H9 (cell line): ENCODE results near the gene FAM193A. TPM values are rescaled to one million over a fixed set of nuclear protein-coding genes. Genes with fewer than 3 reads are reported as not detected.

Experiments
- DNase-seq: peaks from one replicate; pipeline ENCODE4 v3.0.0-alpha.2; 2017
- H2AFZ ChIP-seq: one replicate; pipeline ENCODE4 v1.6.1; 2013; ENCODE audit warnings: mild to moderate bottlenecking, low read length, control low read depth, moderate library complexity
- H2AK5ac ChIP-seq: 2 replicates; pipeline ENCODE4 v1.6.1; 2013; ENCODE audit warnings: low read length, control low read depth, mixed read lengths; ENCODE audit not compliant: insufficient read length
- H2BK120ac ChIP-seq: one replicate; pipeline ENCODE4 v1.6.1; 2013; ENCODE audit warnings: low read depth, mild to moderate bottlenecking, low read length, control low read depth, inconsistent platforms; ENCODE audit not compliant: poor library complexity, severe bottlenecking
- H2BK12ac ChIP-seq: 2 replicates; pipeline ENCODE4 v1.6.1; 2013; ENCODE audit warnings: low read length, control low read depth, mixed read lengths, low read depth; ENCODE audit not compliant: insufficient read length
- H2BK15ac ChIP-seq: 2 replicates; pipeline ENCODE4 v1.6.1; 2013; ENCODE audit warnings: low read depth, low read length, control low read depth
- H2BK20ac ChIP-seq: one replicate; pipeline ENCODE4 v1.6.1; 2013; ENCODE audit warnings: low read depth, mild to moderate bottlenecking, low read length, control low read depth, inconsistent platforms; ENCODE audit not compliant: poor library complexity, severe bottlenecking
- H2BK5ac ChIP-seq: 2 replicates; pipeline ENCODE4 v1.6.1; 2013; ENCODE audit warnings: low read length, control low read depth, mixed read lengths; ENCODE audit not compliant: insufficient read length
- H3K14ac ChIP-seq: 2 replicates; pipeline ENCODE4 v1.6.1; 2013; ENCODE audit warnings: low read length, control low read depth; ENCODE audit not compliant: insufficient read depth
- H3K18ac ChIP-seq: 2 replicates; pipeline ENCODE4 v1.6.1; 2013; ENCODE audit warnings: low read depth, mild to moderate bottlenecking, mixed read lengths, low read length, control low read depth; ENCODE audit not compliant: insufficient read length
- H3K23ac ChIP-seq: 2 replicates; pipeline ENCODE4 v1.6.1; 2013; ENCODE audit warnings: low read length, control low read depth, mixed read lengths, low read depth; ENCODE audit not compliant: insufficient read length
- H3K23me2 ChIP-seq: 2 replicates; pipeline ENCODE4 v1.6.1; 2013; ENCODE audit warnings: low read depth, mild to moderate bottlenecking, mixed read lengths, low read length, control low read depth; ENCODE audit not compliant: insufficient read length, poor library complexity, severe bottlenecking
- H3K27ac ChIP-seq: 2 replicates; pipeline ENCODE4 v1.5.1; 2013; ENCODE audit warnings: low read length, control low read depth, mixed read lengths, low read depth; ENCODE audit not compliant: insufficient read length
- H3K27me3 ChIP-seq: 2 replicates; pipeline ENCODE4 v1.6.1; 2013; ENCODE audit warnings: low read length, control low read depth, inconsistent platforms; ENCODE audit not compliant: insufficient read depth
- H3K4ac ChIP-seq: 2 replicates; pipeline ENCODE4 v1.6.1; 2013; ENCODE audit warnings: low read depth, mild to moderate bottlenecking, control low read depth, inconsistent platforms, low read length, moderate library complexity
- H3K4me1 ChIP-seq: 2 replicates; pipeline ENCODE4 v1.6.1; 2013; ENCODE audit warnings: low read length, control low read depth, inconsistent platforms; ENCODE audit not compliant: insufficient read depth
- H3K4me2 ChIP-seq: 2 replicates; pipeline ENCODE4 v1.6.1; 2013; ENCODE audit warnings: low read length, control low read depth, mixed read lengths; ENCODE audit not compliant: insufficient read length, insufficient read depth
- H3K56ac ChIP-seq: 2 replicates; pipeline ENCODE4 v1.6.1; 2013; ENCODE audit warnings: low read depth, mild to moderate bottlenecking, mixed read lengths, low read length, control low read depth; ENCODE audit not compliant: insufficient read length
- H3K79me1 ChIP-seq: 2 replicates; pipeline ENCODE4 v1.6.1; 2013; ENCODE audit warnings: low read depth, mild to moderate bottlenecking, moderate library complexity, low read length, control low read depth, inconsistent platforms; ENCODE audit not compliant: insufficient read depth, poor library complexity, severe bottlenecking
- H3K79me2 ChIP-seq: 2 replicates; pipeline ENCODE4 v1.6.1; 2013; ENCODE audit warnings: low read length, control low read depth, inconsistent platforms; ENCODE audit not compliant: insufficient read depth
- H3K9ac ChIP-seq: 2 replicates; pipeline ENCODE4 v1.6.1; 2013; ENCODE audit warnings: low read length, control low read depth, mixed read lengths; ENCODE audit not compliant: insufficient read length; ENCODE audit errors: extremely low read depth
- H3K9me3 ChIP-seq: one replicate; pipeline ENCODE4 v1.6.1; 2013; ENCODE audit warnings: low read depth, low read length, inconsistent platforms; ENCODE audit not compliant: control insufficient read depth
- H3T11ph ChIP-seq: one replicate; pipeline ENCODE4 v1.6.1; 2013; ENCODE audit warnings: mild to moderate bottlenecking, low read length, control low read depth, inconsistent platforms
- H4K20me1 ChIP-seq: one replicate; pipeline ENCODE4 v1.6.1; 2013; ENCODE audit not compliant: control insufficient read depth, insufficient read length, insufficient read depth
- H4K5ac ChIP-seq: 2 replicates; pipeline ENCODE4 v1.6.1; 2013; ENCODE audit warnings: low read depth, mild to moderate bottlenecking, mixed read lengths, low read length, control low read depth; ENCODE audit not compliant: insufficient read length
- H4K8ac ChIP-seq: replicated peaks from 2 replicates; pipeline ENCODE4 v1.6.1; 2013; ENCODE audit warnings: low read length, control low read depth, mixed read lengths, low read depth; ENCODE audit not compliant: insufficient read length
- H4K91ac ChIP-seq: 2 replicates; pipeline ENCODE4 v1.6.1; 2013; ENCODE audit warnings: low read depth, mild to moderate bottlenecking, moderate library complexity, mixed read lengths, low read length, control low read depth; ENCODE audit not compliant: insufficient read length
- H3K27ac Mint-ChIP-seq, 3 experiments: 2 replicates in 2 of 3; 3 replicates in 1 of 3; pipeline ENCODE4 v1.8.0; 2020 to 2021; ENCODE audit warnings: mixed read lengths in 3 of 3, mild to moderate bottlenecking in 1 of 3, moderate library complexity in 1 of 3
- H3K27me3 Mint-ChIP-seq: 2 replicates; pipeline ENCODE4 v1.8.0; 2021; ENCODE audit warnings: low read depth, mild to moderate bottlenecking, moderate library complexity, mixed read lengths
- H3K36me3 Mint-ChIP-seq, 3 experiments: 2 replicates in 2 of 3; 3 replicates in 1 of 3; pipeline ENCODE4 v1.8.0; 2020 to 2021; ENCODE audit warnings: low read depth in 3 of 3, mixed read lengths in 3 of 3; ENCODE audit not compliant: insufficient read depth in 1 of 3
- H3K4me1 Mint-ChIP-seq, 2 experiments: 2 replicates each; pipeline ENCODE4 v1.8.0; 2020; ENCODE audit warnings: mixed read lengths in 2 of 2
- H3K4me3 Mint-ChIP-seq, 2 experiments: 2 replicates in 1 of 2; 3 replicates in 1 of 2; pipeline ENCODE4 v1.8.0; 2020 to 2021; ENCODE audit warnings: mild to moderate bottlenecking in 2 of 2, mixed read lengths in 2 of 2, moderate library complexity in 1 of 2
- H3K9me3 Mint-ChIP-seq, 2 experiments: 2 replicates in 1 of 2; 3 replicates in 1 of 2; pipeline ENCODE4 v1.8.0; 2020; ENCODE audit warnings: mild to moderate bottlenecking in 2 of 2, mixed read lengths in 2 of 2, moderate library complexity in 1 of 2
- CTCF ChIP-seq: fragments of 200-600 bp; sonication (generic); conservative IDR thresholded peaks from 3 replicates; pipeline ENCODE4 v1.8.0; 2021; ENCODE audit warnings: antibody characterized with exemption, mild to moderate bottlenecking
- WGBS: extraction: QIAGEN DNeasy Blood & Tissue Kit; methylation state at CpG from one replicate; pipeline ENCODE4 v1.1.7; 2013; ENCODE audit warnings: missing lambda C conversion rate, low lambda C conversion rate, mixed read lengths; ENCODE audit not compliant: insufficient read length; ENCODE audit errors: extremely low coverage; 5-methylcytosine and 5-hydroxymethylcytosine counted together
- total RNA-seq: library from RNA; stranded (reverse); gene quantifications from 2 replicates; pipeline ENCODE4 v1.2.1, GENCODE V29; 2021

FAM193A gene
- total RNA-seq, 1 experiment from 2014 or later: 36.9 TPM

GRCh38 chr4:2691952-2692435 lies 155.5 kb downstream of the FAM193A start:
- Mint-ChIP-seq H3K9me3 (no peaks in the 10 kb centered on the region), H3K4me3 (no peak overlapping the region), H3K27me3 (no peaks in the 10 kb centered on the region), H3K4me1 (no peaks in the 10 kb centered on the region), H3K27ac (no peak overlapping the region), H3K36me3 (peaks cover 36 to 86% (median 73%) of the 10 kb centered on the region in 3 experiments)
- no peak overlapping the region for H3K14ac ChIP-seq
- H2BK12ac ChIP-seq: no peak overlapping the region
- no peak overlapping the region for H3K23ac ChIP-seq
- H3K79me1 ChIP-seq: no peaks in the 10 kb centered on the region
- H3K4me2 ChIP-seq: no peak overlapping the region
- no peak for DNase-seq
- H3K79me2 ChIP-seq: no peaks in the 10 kb centered on the region
- H2BK5ac ChIP-seq: no peak overlapping the region
- H3K27me3 ChIP-seq: no peaks in the 10 kb centered on the region
- no peak overlapping the region for H4K8ac ChIP-seq
- H3K4ac ChIP-seq: no peak overlapping the region
- no peak overlapping the region for H2BK20ac ChIP-seq
- no peaks in the 10 kb centered on the region for H3K23me2 ChIP-seq
- no peak overlapping the region for H3K18ac ChIP-seq
- no peak overlapping the region for H2BK15ac ChIP-seq
- H3K56ac ChIP-seq: no peak overlapping the region
- H3K27ac ChIP-seq: no peak overlapping the region
- no peak overlapping the region for H2AFZ ChIP-seq
- H3K9me3 ChIP-seq: no peaks in the 10 kb centered on the region
- no peak overlapping the region for H3K9ac ChIP-seq
- H4K5ac ChIP-seq: no peak overlapping the region
- H4K91ac ChIP-seq: no peak overlapping the region
- H3T11ph ChIP-seq: no peak overlapping the region
- TF ChIP-seq CTCF: no peak
- WGBS: no CpG with 5 or more reads among the region's 7 CpGs
- no peak overlapping the region for H2AK5ac ChIP-seq
- H3K4me1 ChIP-seq: no peaks in the 10 kb centered on the region
- no peaks in the 10 kb centered on the region for H4K20me1 ChIP-seq
- no peak overlapping the region for H2BK120ac ChIP-seq
